HFFc6 (cell line): Measurements from ENCODE around the gene CCR8. TPM values are rescaled to one million over a fixed set of nuclear protein-coding genes. Genes with fewer than 3 reads are reported as not detected.

Experiments
- DNase-seq: peaks from one replicate; pipeline ENCODE4 v3.0.0-alpha.2; 2018
- H3K27ac Mint-ChIP-seq: 2 replicates; pipeline ENCODE4 v1.8.0; 2020; ENCODE audit warnings: mild to moderate bottlenecking, mixed read lengths
- H3K27me3 Mint-ChIP-seq: 2 replicates; pipeline ENCODE4 v1.8.0; 2021; ENCODE audit warnings: mild to moderate bottlenecking, moderate library complexity, mixed read lengths; ENCODE audit not compliant: insufficient read depth
- H3K36me3 Mint-ChIP-seq: 2 replicates; pipeline ENCODE4 v1.8.0; 2021; ENCODE audit warnings: low read depth, mixed read lengths
- H3K4me1 Mint-ChIP-seq: 2 replicates; pipeline ENCODE4 v1.8.0; 2020; ENCODE audit warnings: low read depth, mixed read lengths
- H3K4me3 Mint-ChIP-seq: 2 replicates; pipeline ENCODE4 v1.8.0; 2020; ENCODE audit warnings: mild to moderate bottlenecking, moderate library complexity, mixed read lengths
- H3K9me3 Mint-ChIP-seq: 2 replicates; pipeline ENCODE4 v1.8.0; 2020; ENCODE audit warnings: mild to moderate bottlenecking, mixed read lengths
- long read RNA-seq: library from polyadenylated mRNA; unstranded; transcript quantifications from one replicate; pipeline ENCODE4 v2.0.0, GENCODE V29; 2019
- total RNA-seq, 6 experiments: library from RNA; stranded (reverse); fragmentation: NEBNext Ultra II Directional; extraction: Animal tissue kit (Norgen Biotek cat#: 25700); gene quantifications; 2 replicates in 1 of 6; 3 replicates in 5 of 6; pipeline ENCODE4 v1.2.3, GENCODE V29; 2021
- TF ChIP-seq, protein P1 (sequence below): fragments of 200-600 bp; sonication (generic); IDR thresholded peaks from 2 replicates; pipeline ENCODE4 v1.5.0; 2021; ENCODE audit warnings: antibody characterized with exemption, mild to moderate bottlenecking

The CCR8 gene, protein sequence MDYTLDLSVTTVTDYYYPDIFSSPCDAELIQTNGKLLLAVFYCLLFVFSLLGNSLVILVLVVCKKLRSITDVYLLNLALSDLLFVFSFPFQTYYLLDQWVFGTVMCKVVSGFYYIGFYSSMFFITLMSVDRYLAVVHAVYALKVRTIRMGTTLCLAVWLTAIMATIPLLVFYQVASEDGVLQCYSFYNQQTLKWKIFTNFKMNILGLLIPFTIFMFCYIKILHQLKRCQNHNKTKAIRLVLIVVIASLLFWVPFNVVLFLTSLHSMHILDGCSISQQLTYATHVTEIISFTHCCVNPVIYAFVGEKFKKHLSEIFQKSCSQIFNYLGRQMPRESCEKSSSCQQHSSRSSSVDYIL
- not detected for total RNA-seq
- long read RNA-seq: 0 reads

DNA sequence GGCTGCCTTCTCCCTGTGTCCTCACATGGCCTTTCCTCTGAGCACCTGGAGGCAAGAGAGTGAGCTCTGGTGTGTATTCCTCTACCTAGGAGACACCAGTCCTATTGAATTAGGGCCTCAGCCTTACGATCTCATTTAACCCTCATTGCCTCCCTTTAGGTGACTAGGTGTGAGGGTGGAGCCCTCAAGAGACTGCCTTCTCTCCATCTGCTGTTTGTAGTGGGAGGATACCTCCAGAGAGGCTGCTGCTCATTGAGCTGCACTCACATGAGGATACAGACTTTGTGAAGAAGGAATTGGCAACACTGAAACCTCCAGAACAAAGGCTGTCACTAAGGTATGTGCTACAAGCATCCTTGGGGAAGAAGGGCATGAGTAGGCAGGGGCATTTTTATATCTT lies at the start of gene CCR8:
Gene CCR8, plus strand, starts transcription at position 217 of the 400 bp plus-strand sequence. CDS start 2,623 bp downstream, outside the sequence.
- H3K9me3 Mint-ChIP-seq: no peaks in the 10 kb centered on the region
- H3K36me3 Mint-ChIP-seq: no peaks in the 10 kb centered on the region
- no peak for DNase-seq
- no peak within 1 kb of the TSS for H3K4me3 Mint-ChIP-seq
- TF ChIP-seq, protein P1, sequence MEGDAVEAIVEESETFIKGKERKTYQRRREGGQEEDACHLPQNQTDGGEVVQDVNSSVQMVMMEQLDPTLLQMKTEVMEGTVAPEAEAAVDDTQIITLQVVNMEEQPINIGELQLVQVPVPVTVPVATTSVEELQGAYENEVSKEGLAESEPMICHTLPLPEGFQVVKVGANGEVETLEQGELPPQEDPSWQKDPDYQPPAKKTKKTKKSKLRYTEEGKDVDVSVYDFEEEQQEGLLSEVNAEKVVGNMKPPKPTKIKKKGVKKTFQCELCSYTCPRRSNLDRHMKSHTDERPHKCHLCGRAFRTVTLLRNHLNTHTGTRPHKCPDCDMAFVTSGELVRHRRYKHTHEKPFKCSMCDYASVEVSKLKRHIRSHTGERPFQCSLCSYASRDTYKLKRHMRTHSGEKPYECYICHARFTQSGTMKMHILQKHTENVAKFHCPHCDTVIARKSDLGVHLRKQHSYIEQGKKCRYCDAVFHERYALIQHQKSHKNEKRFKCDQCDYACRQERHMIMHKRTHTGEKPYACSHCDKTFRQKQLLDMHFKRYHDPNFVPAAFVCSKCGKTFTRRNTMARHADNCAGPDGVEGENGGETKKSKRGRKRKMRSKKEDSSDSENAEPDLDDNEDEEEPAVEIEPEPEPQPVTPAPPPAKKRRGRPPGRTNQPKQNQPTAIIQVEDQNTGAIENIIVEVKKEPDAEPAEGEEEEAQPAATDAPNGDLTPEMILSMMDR: no peak
- H3K27me3 Mint-ChIP-seq: peaks cover 9% of the 10 kb centered on the region
- no peak within 1 kb of the TSS for H3K27ac Mint-ChIP-seq
- no peaks in the 10 kb centered on the region for H3K4me1 Mint-ChIP-seq

- Mint-ChIP-seq H3K36me3 (no peaks in the 10 kb centered on the region), H3K9me3 (no peaks in the 10 kb centered on the region), H3K27me3 (peaks cover 8% of the 10 kb centered on the region), H3K27ac (no peak within 1 kb of the TSS), H3K4me1 (peaks cover 25% of the 10 kb centered on the region), H3K4me3 (no peak within 1 kb of the TSS)
- DNase-seq: no peak
- TF ChIP-seq, protein P1: peak; percentile 10; the same call in 1 of the 2 replicates
These were observed 49.6 kb upstream of the CCR8 start, which contains the start of gene CX3CR1 for GRCh38 chr3:39279745-39280517. TSS of gene CX3CR1 (minus strand) at chr3:39280036. CDS start at chr3:39266509, 13,527 bp downstream.

DNA sequence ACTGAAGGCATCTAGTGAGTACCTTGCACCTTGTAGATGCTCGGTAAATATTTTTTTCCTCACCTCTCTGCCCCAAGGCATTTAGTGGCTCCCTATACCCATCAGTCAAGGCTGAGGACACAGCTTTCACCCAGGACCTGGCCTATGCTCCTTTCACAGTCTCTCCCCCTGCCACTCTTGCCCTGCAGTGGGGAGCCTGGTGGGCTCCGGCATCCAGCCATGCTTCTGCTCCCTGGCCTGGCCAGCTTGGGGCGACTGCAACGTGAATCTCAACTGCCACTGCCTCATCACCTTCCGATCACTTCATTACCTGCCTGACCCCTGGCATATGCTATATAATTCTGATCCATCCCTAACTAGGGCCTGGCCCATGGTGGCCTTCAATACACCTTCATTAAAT lies 48.9 kb upstream of the CCR8 start:
- H3K27ac Mint-ChIP-seq: no peak overlapping the region
- no peaks in the 10 kb centered on the region for H3K36me3 Mint-ChIP-seq
- H3K9me3 Mint-ChIP-seq: no peaks in the 10 kb centered on the region
- TF ChIP-seq, protein P1: no peak
- H3K27me3 Mint-ChIP-seq: peaks cover 8% of the 10 kb centered on the region
- peaks cover 19% of the 10 kb centered on the region for H3K4me1 Mint-ChIP-seq
- no peak for DNase-seq
- no peak overlapping the region for H3K4me3 Mint-ChIP-seq

GRCh38 chr3:39281533-39281932 lies 48.0 kb upstream of the CCR8 start:
- Mint-ChIP-seq H3K27ac (no peak overlapping the region), H3K9me3 (no peaks in the 10 kb centered on the region)

DNA sequence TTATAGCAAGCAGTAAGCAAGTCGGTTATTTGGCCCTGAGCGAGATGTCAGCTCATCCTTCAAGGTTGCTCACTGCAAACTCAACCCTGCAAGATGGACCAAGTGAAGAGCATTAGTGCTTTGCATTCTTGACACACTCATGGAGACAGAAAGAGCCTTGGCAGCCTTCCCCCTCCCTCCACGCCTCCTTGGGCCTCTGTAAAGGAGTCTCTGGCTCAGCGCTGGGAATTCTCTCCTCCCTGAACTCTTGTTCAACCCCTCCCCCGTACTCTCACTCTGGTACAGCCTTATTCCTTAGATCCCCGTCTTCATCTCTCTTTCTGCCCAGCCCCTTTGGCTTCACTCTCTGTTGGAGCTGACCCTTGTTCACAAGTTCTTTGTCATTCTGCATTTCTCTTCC lies 47.5 kb upstream of the CCR8 start:
- DNase-seq: no peak
- H3K9me3 Mint-ChIP-seq: no peaks in the 10 kb centered on the region
- peaks cover 19% of the 10 kb centered on the region for H3K4me1 Mint-ChIP-seq
- no peak overlapping the region for H3K4me3 Mint-ChIP-seq
- no peaks in the 10 kb centered on the region for H3K36me3 Mint-ChIP-seq
- no peak overlapping the region for H3K27ac Mint-ChIP-seq
- peaks cover 3% of the 10 kb centered on the region; the same call in 1 of the 2 replicates for H3K27me3 Mint-ChIP-seq
- TF ChIP-seq, protein P1: no peak

More at GRCh38 chr3:39281533-39281932, 48.0 kb upstream of the CCR8 start:
- Mint-ChIP-seq H3K4me1 (peaks cover 19% of the 10 kb centered on the region), H3K36me3 (no peaks in the 10 kb centered on the region), H3K27me3 (peaks cover 3% of the 10 kb centered on the region; the same call in 1 of the 2 replicates), H3K4me3 (no peak overlapping the region)
- DNase-seq: no peak
- TF ChIP-seq, protein P1: no peak
